ENCODE measurements around the gene DNAJC5.
A peak's percentile ranks its signal among the peaks of the same experiment; 100 is the strongest.

Gene DNAJC5

DNA sequence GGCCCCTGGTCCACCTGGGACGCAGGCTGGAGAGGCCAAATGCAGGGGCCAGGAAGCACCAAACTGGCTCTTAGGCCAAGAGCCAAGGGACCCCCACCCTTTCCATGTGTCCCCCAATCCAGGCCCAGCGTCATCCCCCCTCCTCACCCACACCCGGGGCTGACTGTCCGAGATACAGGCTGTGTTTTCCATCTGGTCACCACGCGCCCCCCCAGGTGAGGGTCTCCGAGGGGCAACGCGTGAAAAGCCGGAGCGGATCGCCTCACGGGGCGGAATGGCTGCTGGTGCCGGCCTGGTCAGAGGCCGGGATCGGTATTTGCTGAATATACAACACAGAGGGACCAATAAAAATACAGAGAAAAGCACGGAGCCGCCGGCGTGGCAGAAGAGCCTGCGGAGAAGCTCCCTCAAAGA is 38.8 kb upstream of the DNAJC5 start:
- H3K79me2 ChIP-seq (ENCODE audit: control insufficient read depth, low read length) = no peaks in the 10 kb centered on the region
- no peak overlapping the region for H3K4me3 ChIP-seq (ENCODE audit: low read length)
- H3K4me2 ChIP-seq (ENCODE audit: low read length) = no peak overlapping the region
- no peak for TF ChIP-seq EZH2phosphoT487 (IDR thresholded peaks at IDR 0.05; ENCODE audit: borderline replicate concordance, low read length)
- TF ChIP-seq, protein P1, sequence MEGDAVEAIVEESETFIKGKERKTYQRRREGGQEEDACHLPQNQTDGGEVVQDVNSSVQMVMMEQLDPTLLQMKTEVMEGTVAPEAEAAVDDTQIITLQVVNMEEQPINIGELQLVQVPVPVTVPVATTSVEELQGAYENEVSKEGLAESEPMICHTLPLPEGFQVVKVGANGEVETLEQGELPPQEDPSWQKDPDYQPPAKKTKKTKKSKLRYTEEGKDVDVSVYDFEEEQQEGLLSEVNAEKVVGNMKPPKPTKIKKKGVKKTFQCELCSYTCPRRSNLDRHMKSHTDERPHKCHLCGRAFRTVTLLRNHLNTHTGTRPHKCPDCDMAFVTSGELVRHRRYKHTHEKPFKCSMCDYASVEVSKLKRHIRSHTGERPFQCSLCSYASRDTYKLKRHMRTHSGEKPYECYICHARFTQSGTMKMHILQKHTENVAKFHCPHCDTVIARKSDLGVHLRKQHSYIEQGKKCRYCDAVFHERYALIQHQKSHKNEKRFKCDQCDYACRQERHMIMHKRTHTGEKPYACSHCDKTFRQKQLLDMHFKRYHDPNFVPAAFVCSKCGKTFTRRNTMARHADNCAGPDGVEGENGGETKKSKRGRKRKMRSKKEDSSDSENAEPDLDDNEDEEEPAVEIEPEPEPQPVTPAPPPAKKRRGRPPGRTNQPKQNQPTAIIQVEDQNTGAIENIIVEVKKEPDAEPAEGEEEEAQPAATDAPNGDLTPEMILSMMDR (IDR thresholded peaks at IDR 0.05; ENCODE audit: low read depth, low read length, poor library complexity, severe bottlenecking) = no peak
- H3F3A ChIP-seq (ENCODE audit: control insufficient read depth, insufficient read depth) = no peaks in the 10 kb centered on the region
- peaks cover 12% of the 10 kb centered on the region for H3K4me1 ChIP-seq (ENCODE audit: control insufficient read depth, low read length)
- peaks cover 3% of the 10 kb centered on the region for H3K27me3 ChIP-seq (ENCODE audit: control insufficient read depth, low read length)
- no peaks in the 10 kb centered on the region for H3K9me3 ChIP-seq (ENCODE audit: control insufficient read depth, insufficient read depth, low read length)
- no peaks in the 10 kb centered on the region; the same call in 1 of the 2 replicates for H4K20me1 ChIP-seq (ENCODE audit: control insufficient read depth, insufficient read depth, low read depth, low read length)
- H3K27ac ChIP-seq (ENCODE audit: low read depth, low read length) = no peak overlapping the region
- no peaks in the 10 kb centered on the region for H3K9me2 ChIP-seq (replicated peaks; ENCODE audit: control insufficient read depth, low read length)
- H3K36me3 ChIP-seq (ENCODE audit: control insufficient read depth, low read length) = no peaks in the 10 kb centered on the region

DNA sequence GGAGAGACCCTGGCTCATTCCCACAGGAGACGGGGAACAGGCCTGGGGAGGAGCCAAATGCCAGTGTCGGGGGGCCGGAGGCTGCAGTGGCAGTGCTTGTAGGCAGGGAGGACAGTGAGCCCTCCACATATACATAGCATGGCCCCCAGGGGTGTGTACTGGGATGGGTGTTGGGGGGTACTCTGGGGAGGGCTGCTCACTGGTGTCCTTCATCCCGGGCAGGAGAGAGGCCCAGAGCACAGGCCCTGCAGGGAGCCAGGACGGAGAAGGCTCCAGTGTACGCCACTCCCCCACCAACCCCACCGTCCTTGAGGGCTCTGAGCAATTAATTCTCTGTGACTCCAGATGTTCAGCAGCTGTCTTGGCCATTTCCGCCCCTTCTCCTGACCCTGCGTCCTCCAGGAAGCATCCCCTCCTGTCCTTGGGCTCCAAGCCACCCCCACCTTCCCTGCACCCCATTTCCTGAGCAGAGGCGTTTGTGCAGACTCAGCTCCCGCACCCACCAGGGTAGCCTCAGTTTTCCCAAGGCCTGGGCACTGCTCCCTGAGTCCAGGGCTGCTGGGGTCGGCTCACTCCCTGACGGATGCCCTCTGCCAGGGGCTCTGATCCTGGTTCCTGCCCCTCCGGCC is 37.0 kb upstream of the DNAJC5 start:
- H3K4me1 ChIP-seq (ENCODE audit: control insufficient read depth, low read length) = peaks cover 12% of the 10 kb centered on the region

DNA sequence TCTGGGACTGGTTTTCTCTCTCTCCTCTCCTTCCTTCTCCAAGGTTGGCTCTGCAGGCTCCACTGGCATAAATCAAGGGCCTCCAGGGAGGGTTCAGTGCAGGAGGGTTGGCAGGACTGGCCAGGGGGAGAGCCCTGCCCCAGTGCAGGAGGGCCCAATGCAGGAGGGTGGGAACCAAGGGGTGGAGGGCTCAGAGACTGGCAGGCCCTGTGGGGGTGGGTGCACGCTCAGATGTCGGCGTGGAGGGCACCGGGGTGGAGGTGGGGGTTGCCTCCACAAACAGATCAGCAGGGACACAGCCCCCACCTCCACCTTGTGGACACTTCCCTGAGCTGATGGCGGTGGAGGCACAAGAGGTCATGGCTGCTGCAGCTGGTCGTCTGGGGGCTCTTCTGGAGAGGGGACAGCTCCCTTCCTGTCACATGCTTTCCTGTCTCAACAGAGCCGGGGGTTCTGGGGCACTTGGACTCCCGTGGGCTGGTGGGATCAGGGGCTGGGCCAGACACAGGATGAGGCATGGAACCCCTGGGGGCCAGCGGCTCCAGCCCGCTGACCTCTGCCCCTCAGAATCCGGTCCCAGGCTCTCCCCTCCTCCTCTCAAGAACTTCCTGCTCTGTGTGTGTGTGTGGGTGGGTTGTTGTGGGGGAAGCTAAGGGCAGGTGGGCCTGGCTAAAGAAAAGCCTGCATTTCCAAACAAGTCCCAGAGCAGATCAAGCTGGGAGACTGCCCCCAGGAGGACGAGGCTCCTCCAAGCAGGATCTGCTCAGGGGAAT is 36.3 kb upstream of the DNAJC5 start:
- Histone ChIP-seq H4K20me1 (ENCODE audit: control insufficient read depth, insufficient read depth, low read depth, low read length) (peaks cover 3% of the 10 kb centered on the region; the same call in 1 of the 2 replicates), H3K9me3 (ENCODE audit: control insufficient read depth, insufficient read depth, low read length) (no peaks in the 10 kb centered on the region), H3K9me2 (replicated peaks; ENCODE audit: control insufficient read depth, low read length) (no peaks in the 10 kb centered on the region), H3K4me3 (ENCODE audit: low read length) (no peak overlapping the region), H3K4me1 (ENCODE audit: control insufficient read depth, low read length) (peaks cover 17% of the 10 kb centered on the region), H3K27ac (ENCODE audit: low read depth, low read length) (no peak overlapping the region), H3K4me2 (ENCODE audit: low read length) (0 out of 2 replicates have a peak overlapping the region, but pooled peaks have one; percentile 10), H3K36me3 (ENCODE audit: control insufficient read depth, low read length) (peaks cover 14% of the 10 kb centered on the region), H3K27me3 (ENCODE audit: control insufficient read depth, low read length) (no peaks in the 10 kb centered on the region), H3F3A (ENCODE audit: control insufficient read depth, insufficient read depth) (no peaks in the 10 kb centered on the region), H3K79me2 (ENCODE audit: control insufficient read depth, low read length) (peaks cover 6% of the 10 kb centered on the region)
- TF ChIP-seq, protein P1 (IDR thresholded peaks at IDR 0.05; ENCODE audit: low read depth, low read length, poor library complexity, severe bottlenecking) = no peak
- no peak for TF ChIP-seq EZH2phosphoT487 (IDR thresholded peaks at IDR 0.05; ENCODE audit: borderline replicate concordance, low read length)

More for the DNA sequence above, 37.0 kb upstream of the DNAJC5 start:
- no peaks in the 10 kb centered on the region; the same call in 1 of the 2 replicates for H4K20me1 ChIP-seq (ENCODE audit: control insufficient read depth, insufficient read depth, low read depth, low read length)
- no peaks in the 10 kb centered on the region; the same call in 1 of the 2 replicates for H3K79me2 ChIP-seq (ENCODE audit: control insufficient read depth, low read length)
- H3F3A ChIP-seq (ENCODE audit: control insufficient read depth, insufficient read depth) = no peaks in the 10 kb centered on the region
- TF ChIP-seq EZH2phosphoT487 (IDR thresholded peaks at IDR 0.05; ENCODE audit: borderline replicate concordance, low read length) = no peak
- TF ChIP-seq, protein P1 (IDR thresholded peaks at IDR 0.05; ENCODE audit: low read depth, low read length, poor library complexity, severe bottlenecking) = no peak
- no peaks in the 10 kb centered on the region for H3K9me3 ChIP-seq (ENCODE audit: control insufficient read depth, insufficient read depth, low read length)
- no peak overlapping the region for H3K4me3 ChIP-seq (ENCODE audit: low read length)
- no peak overlapping the region for H3K27ac ChIP-seq (ENCODE audit: low read depth, low read length)
- H3K9me2 ChIP-seq (replicated peaks; ENCODE audit: control insufficient read depth, low read length) = no peaks in the 10 kb centered on the region
- H3K4me2 ChIP-seq (ENCODE audit: low read length) = no peak overlapping the region
- H3K27me3 ChIP-seq (ENCODE audit: control insufficient read depth, low read length) = no peaks in the 10 kb centered on the region
- H3K36me3 ChIP-seq (ENCODE audit: control insufficient read depth, low read length) = peaks cover 8% of the 10 kb centered on the region; the same call in 1 of the 2 replicates

Data from DOHH2 (cell line).